Activated CD4-positive, CD25-positive, alpha-beta regulatory T cell treated with anti-CD3 and anti-CD28 coated beads, Interleukin-2, amount 50 U/mL, for 24 hours (primary cell): ENCODE results near the gene ITPK1.
A peak's percentile ranks its signal among the peaks of the same experiment; 100 is the strongest.

Experiments
- ATAC-seq, 2 donors: fragments of 150-1000 bp; cut with Tn5 transposase; one replicate each; pipeline ENCODE4 v1.10.0; 2021; ENCODE audit warnings: mild to moderate bottlenecking in 1 of 2, moderate library complexity in 1 of 2

The ITPK1 gene

DNA sequence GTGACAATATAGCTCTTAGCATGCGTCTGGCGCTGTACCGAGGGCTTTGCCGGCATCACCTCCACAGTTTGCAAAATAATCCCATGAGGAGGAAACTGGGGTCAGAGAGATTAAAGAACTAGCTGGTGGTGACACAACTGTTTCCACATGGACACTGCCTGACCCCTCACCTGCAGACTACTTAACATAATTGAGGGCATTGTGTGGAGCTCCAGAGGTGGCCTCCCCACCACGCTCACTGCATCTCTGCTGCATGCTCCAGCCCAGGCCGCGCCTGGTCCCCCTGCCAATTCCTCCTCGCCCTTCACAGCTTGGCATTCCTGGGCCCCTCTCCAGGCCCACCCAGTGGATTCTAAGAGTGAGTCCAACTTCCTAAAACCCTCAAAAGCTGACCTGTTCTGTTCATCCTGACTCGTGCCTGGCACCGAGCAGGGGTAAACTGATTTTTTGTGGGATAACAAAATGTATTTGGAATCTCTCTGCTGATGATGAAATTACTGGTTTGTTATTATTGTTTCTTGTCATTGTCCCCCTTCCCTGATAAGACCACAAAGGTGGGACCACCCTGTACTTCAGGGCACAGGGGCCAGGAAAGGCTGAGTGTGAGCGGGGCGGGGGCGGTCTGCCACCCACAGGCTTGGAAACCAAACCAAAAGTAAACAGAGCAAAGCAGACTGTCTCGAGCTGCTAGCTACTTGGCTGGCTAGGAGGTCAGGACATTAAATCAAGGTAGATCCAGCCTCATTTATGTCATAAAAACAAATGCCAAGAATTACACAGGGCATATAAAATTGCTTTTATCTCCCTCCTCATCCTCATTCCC is 152.2 kb downstream of the ITPK1 start:
- ATAC-seq = no peak

- no peak for ATAC-seq
Measured at GRCh38 chr14:92962831-92963095, 153.0 kb downstream of the ITPK1 start.

DNA sequence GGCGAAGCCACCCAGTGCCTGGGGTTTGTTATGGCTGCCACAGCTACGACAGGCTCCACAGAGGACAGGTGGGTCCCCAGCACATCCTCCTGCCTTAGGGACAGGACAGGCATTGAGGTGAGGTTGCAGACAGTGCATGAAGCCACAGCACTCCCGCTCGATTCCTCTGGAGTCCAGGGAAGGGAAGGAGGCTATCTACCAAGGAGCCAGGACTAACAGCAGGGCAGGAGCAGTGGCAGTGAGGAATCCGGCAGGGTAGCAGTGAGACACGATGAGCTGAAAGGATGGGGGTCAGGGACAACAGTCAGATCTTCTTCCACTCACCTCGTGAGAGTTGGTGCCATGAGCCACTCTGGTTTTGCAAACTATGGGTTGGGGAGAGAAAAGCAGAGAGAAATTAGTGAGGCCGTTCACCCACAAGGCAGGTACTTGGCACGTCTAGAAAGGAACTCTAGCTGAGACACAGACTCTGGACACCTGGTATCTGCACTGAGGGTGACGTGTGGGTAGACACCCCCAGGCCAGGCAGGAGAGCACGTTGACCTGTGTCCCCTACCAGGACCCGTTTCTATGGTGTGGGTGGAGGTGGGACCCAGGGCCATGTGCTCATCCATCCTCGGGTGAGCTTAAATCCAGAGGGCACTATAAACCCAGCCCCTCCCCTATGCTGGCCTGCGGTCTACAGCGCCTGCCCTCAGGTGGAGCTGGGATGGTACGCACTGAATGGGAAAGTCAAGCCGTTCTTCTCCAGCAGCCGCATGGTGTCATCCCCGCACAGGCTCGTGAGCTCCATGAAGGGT is 153.5 kb downstream of the ITPK1 start:
- ATAC-seq = no peak

- no peak for ATAC-seq
Measured at GRCh38 chr14:92961567-92961855, 154.2 kb downstream of the ITPK1 start.

DNA sequence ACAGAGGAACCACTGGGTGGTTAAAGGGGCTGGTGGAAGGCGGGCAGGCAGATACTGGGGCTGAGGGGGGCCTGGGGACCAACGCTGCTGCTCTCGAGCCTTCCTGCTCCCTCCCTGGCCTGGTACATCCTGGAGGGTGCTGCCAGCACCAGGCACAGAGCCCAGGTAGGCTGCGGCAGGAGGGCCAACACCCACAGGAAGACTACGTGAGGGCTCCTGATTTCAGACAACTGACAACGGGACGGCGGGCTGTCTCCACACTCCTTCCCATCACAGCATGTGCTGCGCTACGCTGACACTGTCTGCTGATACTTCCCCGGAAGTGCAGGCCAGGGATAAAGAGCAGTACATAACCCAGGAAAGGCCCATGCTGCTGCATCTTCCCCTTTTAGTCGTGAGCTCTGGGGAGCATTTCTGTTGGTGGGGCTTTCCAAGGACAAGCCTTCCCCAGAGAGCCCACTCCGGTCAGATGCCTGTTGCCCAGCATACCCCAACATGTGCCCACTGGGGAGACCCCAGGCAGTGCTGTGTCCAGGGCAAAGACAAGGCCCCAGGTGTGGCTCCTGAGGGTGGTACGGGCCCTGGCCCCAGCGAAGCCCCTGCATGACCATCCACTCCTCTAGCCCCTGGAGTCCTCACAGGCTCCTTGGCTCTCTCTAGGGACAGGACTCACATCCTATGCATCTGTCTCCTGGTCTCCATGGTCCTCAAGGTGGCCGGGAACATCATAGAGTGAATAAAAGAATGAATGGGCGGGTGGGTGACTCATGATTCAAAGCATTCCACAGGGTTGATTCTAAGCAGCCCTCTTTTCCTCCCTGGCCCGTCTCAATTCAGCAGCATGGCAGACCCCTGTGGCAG is 154.8 kb downstream of the ITPK1 start:
- ATAC-seq = no peak

DNA sequence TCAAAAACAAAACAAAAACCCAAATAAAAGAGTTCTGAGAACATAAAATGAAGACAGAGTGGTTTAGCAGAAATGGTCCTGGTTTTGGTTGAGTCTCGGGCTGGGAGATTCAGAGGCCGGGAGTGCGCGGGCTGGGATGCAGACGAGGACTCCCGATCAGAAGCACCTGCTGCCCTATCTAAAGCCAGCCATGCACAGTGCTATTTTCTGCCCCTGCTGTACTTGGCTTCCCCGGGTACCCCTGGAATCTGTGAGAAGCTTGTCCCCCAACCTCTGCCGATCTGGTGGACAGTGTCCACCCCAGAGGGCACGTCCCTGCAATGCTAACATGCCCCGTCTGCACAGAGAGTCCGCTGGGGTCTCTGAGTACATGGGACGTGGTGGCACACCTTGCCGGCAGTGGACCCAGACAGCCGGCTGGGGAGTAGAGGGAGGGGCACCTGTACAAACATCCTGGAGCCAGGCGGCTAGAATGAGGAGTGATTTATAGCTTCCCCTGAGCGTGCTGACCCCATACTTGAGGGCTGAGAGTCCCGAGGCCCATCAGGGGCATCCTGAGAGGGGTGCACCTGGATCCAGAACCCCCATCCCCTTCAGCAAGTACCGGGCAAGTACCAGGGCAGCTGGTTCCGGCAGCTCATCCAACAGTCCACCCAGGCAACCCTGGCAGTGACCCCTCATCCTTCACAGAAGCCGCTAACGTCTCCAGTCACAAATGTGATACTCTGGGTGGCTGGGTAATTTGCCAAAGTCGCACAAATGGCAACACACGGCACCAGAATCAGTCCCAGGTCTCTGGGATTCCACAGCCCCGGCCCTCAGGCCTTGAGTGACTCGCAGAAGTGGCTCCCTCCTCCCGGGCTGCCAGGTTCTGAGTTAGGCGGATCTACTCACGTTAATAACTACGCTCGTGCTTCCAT is 155.7 kb downstream of the ITPK1 start:
- ATAC-seq = no peak

DNA sequence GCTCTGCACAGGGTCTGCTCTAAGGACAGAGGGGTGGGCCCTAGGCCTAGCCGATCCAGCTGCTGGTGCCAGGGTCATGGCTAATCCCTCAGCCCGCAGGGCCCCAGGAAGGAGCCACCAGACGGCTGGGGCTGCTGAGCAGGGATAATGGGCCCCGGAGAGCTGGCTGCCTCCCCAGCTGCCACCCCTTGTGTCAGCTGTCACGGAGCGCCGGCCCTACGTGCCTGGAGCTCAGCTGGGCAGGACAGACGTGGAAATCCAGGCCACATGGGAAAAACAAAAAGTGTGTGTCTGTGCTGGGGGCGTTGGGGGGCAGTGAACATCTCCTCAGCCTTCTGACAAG is 156.6 kb downstream of the ITPK1 start:
- ATAC-seq = no peak

DNA sequence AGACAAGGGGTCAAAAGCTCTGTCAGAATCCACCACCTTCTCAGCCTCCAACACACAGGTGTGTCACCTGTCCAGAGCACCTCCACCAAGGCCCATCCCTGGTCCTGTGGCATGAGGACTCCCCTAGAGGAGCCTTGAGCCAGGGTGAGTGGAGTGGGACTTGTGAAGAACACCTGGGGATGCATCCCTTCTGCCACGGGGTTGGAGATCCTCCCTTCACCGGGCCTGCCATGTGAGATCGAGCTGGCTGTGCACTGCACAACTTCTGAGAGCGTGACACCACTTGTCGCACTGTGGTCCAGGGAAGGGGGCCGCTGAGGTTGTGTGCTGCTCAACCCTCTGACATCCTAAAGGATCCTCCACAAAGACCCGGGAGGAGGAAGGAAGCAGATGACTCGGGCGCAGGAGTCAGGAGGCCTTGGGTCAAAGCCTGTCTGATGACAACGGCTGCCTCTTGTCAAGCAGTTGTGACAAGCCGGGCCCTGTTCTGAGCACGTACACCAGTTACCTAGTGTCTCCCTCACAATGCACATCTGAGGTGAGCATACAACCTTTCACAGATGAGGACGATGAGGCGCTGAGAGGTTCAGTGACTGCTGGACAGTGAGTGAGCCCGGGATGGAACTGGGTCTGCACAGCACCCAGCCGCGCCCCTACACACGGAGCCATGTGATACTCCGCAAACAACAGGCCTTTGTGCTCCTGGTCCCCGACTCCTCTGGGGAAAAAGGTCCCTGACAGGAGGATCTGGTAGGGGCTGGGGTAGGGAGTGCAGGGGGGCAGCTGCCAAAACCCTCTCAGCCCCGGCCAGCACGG is 157.1 kb downstream of the ITPK1 start:
- no peak for ATAC-seq

DNA sequence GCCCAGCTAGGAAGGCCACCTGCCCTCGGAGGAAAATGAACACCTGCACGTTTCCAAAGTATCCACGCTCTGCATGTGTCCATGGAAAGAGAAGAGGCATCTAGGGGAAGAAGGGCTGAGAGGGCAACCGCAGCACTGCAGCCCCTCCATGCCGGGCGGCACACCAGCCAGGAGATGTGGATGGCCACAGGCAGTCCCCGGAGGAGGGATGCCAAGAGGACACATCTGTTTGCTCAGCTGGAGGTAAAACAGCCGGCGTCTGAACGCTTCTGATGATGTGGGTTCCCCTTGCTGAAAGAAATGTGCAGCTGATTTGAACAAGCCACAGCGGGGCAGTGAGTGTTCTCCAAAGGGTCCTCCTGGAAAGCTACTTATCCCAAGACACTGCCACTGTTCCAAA is 158.8 kb downstream of the ITPK1 start:
- ATAC-seq = no peak

DNA sequence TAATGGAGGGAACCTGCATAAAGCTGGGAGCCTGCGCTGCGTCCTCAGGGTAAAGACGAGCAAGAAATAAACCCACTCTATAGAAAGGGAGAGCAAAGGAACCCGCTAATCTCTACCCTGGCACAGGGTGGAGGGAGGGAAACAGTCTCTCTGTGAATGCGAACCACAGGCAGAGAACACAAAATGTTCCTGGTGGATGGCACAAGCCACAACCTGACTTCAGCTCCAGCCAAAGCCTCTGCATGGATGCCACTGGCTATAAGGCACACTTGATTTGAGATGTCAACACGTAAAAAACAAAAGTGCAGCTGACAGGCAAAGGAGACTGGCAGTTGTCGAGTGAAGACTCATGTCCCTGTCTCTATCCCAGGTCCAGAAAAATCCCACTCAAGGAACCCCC is 160.3 kb downstream of the ITPK1 start:
- no peak for ATAC-seq

DNA sequence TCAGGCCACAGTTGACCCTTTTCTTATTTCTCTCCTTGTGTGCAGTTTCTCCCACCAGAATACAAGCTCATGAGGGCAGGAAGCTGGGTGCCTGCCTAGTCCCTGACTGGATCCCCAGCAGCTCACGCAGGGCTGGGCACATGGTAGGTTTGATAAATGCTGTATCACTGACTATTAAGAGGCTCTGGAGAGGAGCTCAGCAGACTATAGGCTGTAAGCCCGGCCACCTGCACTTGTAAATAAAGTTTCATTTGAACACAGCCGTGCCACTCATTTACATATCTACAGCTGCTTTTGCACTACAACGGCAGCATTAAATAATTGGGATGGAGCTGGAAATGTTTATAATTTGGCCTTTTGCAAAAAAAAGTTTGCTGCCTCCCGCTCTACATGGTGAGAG is 160.8 kb downstream of the ITPK1 start:
- no peak for ATAC-seq

DNA sequence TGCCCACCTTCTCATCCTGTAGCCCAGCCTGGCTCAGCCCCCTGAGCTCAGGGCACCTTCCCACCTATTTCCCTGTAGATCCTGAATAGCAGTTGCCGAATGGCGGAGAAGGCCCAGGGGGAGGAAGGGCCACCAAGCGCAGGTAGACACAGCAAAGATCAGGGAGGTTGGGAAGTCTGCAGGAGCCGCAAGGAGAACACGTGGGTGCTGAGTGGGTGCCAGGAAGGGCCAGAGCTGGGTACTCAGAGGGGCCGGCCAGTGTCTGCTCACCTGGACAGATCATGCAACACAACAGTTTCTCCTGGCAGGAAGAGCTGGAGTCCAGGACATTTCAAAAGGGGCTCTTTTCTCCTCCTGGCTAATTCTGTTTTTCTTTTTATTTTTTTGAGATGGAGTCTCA is 162.2 kb downstream of the ITPK1 start:
- no peak for ATAC-seq

GRCh38 chr14:92952481-92953298 is 163.0 kb downstream of the ITPK1 start:
- no peak for ATAC-seq

GRCh38 chr14:92951912-92952471 is 163.7 kb downstream of the ITPK1 start:
- peak; percentile 89 to 94 for ATAC-seq

DNA sequence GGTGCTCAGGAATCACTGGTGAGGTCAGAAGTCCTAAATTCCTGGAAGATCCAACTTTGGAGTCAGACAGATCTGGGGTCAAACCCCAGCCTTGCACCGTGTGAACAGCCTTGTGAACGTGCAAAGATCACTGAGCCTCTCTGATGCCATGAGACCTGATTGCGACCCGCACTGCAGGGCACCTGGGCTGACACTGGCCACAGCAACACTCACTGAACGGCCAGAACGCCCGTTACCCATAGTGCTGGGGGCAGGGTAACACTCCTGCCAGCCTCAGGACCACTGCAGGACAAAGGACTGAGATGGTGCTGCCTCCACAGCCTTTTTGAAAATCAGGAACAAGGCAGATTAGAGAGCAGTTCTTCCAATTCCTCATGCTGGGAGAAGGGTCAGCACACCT is 164.5 kb downstream of the ITPK1 start:
- no peak for ATAC-seq

GRCh38 chr14:92950773-92951172 is 165.0 kb downstream of the ITPK1 start:
- no peak for ATAC-seq

DNA sequence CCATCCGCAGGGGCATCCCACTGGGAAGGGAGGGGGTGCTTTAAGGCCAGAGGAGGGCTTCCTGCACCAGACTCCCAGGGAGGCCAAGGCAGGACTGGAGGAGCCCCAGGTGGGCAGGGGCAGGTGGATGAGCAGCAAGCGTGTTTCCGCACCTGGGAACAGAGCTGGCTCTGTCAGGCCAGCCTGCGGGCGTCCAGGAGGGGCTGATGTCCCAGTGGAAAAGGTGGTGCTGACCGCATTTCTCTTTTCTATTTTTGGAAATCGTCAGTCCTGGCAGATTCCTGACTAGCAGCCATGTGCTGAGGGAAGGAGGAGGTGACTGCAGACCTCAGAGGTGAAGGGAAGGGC is 165.6 kb downstream of the ITPK1 start:
- ATAC-seq = no peak

DNA sequence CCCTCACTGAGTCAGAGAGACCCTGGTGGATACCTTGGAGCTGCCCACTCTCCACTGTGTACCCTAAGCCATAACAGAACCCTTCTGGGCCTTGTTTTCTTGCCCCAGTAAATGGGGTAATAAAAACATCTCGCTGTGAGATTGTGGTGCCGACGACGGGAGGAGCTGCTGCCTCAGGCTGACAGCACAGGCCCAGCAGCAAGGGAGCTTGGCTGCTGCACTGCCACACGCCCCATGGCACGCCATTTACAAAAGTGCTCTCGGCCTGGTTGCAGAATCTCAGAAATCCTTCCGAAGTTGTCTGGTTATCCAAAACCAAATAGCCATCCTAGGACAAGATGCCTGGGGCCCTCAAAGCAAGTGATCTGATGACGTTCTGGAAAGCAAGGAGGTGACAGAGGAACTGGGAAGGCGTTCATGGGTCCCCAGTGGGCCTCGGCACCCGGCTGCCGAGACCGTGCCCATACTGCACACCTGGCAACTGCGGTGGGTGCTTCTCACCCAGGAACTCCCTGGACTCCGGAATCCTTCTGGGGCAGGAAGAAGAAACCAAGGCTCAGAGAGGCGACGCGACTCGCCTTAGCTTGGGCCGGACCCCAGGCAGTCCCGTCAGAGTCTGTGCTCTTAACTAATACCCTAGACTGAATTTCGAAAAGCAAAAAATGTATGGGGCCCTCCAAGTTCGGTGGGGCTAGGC is 166.1 kb downstream of the ITPK1 start:
- ATAC-seq = no peak

- ATAC-seq = no peak
Measured at GRCh38 chr14:92948647-92949046, 167.1 kb downstream of the ITPK1 start.
